ENCODE data around the gene TMEM131L. TPM values are rescaled to one million over a fixed set of nuclear protein-coding genes. Genes with fewer than 3 reads are reported as not detected.
"Not testable (repeated sequence)": the region's sequence is repeated elsewhere in the genome, so short reads cannot be mapped to it uniquely, and the experiment has no call there.

The TMEM131L gene
- total and polyA plus RNA-seq, 2 experiments from 2014 or later: 3.3 to 7.4 TPM

DNA sequence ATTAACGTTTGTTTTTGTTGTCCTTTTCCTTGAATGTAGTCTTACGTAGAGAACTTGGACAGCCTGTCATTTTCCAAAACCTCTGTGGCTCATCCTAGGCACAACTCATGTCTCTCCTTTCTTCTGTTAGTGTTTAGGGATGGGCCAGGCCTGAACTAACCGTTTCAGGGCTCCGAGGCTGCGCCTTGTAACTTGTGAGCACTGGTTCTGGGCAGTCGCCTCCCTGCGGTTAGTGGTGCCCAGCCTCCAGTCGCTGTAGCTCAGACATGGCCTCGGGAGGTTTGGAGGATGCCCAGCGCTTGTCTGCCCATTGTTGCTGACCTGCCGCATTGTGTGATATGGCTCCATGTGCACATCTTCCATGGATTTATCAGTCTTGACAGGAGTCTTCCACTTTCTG is 32.8 kb downstream of the TMEM131L start:
- H3K9me3 ChIP-seq (ENCODE audit: low read depth): no peaks in the 10 kb centered on the region
- no peak overlapping the region for H3K27ac ChIP-seq
- no peaks in the 10 kb centered on the region for H3K36me3 ChIP-seq
- H3K4me3 ChIP-seq: no peak overlapping the region
- no peak for DNase-seq (ENCODE audit: low read depth in 1 of 2, low spot score in 1 of 2)
- H3K4me1 ChIP-seq (ENCODE audit: low read depth): peaks cover 19% of the 10 kb centered on the region
- TF ChIP-seq CTCF (IDR thresholded peaks at IDR 0.05; ENCODE audit: low read depth, low read length): no peak
- H3K27me3 ChIP-seq: no peaks in the 10 kb centered on the region

DNA sequence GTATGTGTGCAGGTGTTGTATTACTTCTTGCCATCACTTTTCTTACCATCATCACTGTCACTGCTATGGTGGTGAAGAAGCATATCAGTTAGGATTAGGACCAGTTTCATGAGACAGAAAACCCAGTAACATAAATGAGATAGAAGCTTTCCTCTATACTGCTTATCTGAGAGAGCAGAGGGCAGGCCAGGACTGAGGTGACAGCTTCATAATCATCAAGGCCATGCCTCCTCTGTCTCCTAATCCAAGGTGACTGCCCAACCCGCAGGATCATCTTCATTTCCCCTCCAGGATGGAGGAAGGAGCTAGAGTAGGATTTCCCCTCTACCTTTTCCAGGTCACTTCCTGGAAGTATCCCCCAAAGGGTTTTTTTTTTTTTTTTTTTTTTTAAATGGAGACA is 35.4 kb downstream of the TMEM131L start:
- no peaks in the 10 kb centered on the region for H3K36me3 ChIP-seq
- no peak overlapping the region for H3K27ac ChIP-seq
- no peak for TF ChIP-seq CTCF (IDR thresholded peaks at IDR 0.05; ENCODE audit: low read depth, low read length)

GRCh38 chr4:153502584-153502983 is 36.4 kb downstream of the TMEM131L start:
- no peak for DNase-seq (ENCODE audit: low read depth in 1 of 2, low spot score in 1 of 2)
- Histone ChIP-seq H3K4me1 (ENCODE audit: low read depth) (peaks cover 12% of the 10 kb centered on the region), H3K4me3 (no peak overlapping the region), H3K27ac (no peak overlapping the region), H3K9me3 (ENCODE audit: low read depth) (no peaks in the 10 kb centered on the region), H3K36me3 (no peaks in the 10 kb centered on the region), H3K27me3 (no peaks in the 10 kb centered on the region)
- no peak for TF ChIP-seq CTCF (IDR thresholded peaks at IDR 0.05; ENCODE audit: low read depth, low read length)

More for the DNA sequence above, 35.4 kb downstream of the TMEM131L start:
- no peaks in the 10 kb centered on the region for H3K9me3 ChIP-seq (ENCODE audit: low read depth)
- H3K4me3 ChIP-seq: no peak overlapping the region
- H3K4me1 ChIP-seq (ENCODE audit: low read depth): peaks cover 19% of the 10 kb centered on the region
- no peaks in the 10 kb centered on the region for H3K27me3 ChIP-seq
- no peak for DNase-seq (ENCODE audit: low read depth in 1 of 2, low spot score in 1 of 2)

DNA sequence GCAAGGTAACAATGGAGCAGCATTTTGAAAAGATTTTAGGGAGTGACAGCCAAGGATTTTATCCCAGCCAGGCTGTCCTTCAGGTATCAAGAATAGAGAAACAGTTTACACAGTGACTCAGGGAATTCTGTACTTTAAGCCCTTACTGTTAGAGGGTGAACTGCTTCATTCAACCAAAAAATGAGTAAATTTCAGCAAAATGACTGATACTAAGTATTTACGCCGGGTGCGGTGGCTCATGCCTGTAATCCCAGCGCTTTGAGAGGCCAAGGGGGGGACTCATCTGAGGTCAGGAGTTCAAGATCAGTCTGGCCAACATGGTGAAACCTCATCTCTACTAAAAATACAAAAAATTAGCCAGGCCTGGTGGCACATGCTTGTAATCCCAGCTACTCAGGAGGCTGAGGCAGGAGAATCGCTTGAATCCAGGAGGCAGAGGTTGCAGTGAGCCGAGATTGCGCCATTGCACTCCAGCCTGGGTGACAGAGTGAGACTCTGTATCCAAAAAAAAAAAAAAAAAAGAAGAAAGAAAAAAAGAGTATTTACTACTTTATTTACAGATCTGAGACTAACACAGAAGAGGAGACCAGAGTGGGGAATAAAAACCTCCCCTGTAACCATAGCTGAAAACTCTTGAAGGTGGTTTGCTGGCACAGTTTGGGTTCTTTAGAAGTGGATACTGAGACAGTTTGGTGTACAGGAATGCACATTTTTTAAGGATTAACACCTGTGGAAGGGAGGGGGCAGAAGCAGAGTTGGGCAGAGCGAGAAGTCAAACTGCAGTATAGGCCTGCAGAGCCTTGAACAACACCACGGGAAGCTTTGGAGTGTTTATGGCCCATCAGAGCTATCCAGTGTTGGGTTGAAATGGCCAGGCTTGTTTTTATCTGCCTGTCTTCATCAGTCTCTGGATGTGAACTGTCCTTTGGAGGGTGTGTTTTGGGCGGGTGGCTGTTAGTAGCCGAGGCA is 40.5 kb downstream of the TMEM131L start:
- no peaks in the 10 kb centered on the region for H3K9me3 ChIP-seq (ENCODE audit: low read depth)
- no peak for TF ChIP-seq CTCF (IDR thresholded peaks at IDR 0.05; ENCODE audit: low read depth, low read length)
- no peak overlapping the region for H3K4me3 ChIP-seq
- no peaks in the 10 kb centered on the region for H3K27me3 ChIP-seq
- no peaks in the 10 kb centered on the region for H3K36me3 ChIP-seq
- no peaks in the 10 kb centered on the region for H3K4me1 ChIP-seq (ENCODE audit: low read depth)
- H3K27ac ChIP-seq: no peak overlapping the region
- DNase-seq (ENCODE audit: low read depth in 1 of 2, low spot score in 1 of 2): no peak

DNA sequence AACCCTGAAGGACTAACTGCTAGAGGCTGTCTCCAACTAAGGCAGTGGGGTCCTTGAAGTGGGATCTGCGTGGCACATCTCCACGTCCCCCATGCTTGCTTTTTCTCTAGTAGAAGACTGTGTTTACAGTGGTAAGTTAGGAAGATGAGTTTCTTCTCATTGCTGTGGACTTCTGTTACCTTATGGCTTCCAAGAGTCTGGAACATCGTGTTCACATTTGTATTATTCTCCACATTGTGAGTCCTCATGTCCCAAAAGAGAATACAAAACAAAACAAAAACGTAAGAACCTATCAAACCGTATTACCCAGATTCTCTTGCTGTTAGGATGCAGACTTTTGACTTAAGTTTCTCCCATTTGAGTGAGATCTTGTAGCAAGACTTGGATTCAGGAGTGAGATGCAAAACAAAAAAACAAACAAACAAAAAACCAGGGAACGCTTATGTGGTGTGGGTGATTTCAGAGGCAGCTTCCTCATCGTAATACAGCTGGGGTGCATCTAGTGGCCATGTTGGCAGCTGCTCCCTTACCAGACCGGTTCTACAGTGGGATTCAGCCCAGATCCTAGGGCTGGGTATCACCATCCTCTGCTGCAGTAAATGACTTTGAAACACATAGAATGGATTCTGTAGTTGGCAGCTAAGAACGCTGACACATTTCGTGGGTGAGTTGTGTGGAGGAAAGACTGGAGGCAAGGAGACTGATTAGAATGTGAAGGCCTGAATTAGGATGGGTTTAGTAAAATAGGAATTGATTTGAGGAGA is 41.3 kb downstream of the TMEM131L start:
- Histone ChIP-seq H3K4me1 (ENCODE audit: low read depth) (no peaks in the 10 kb centered on the region), H3K27me3 (no peaks in the 10 kb centered on the region), H3K4me3 (no peak overlapping the region), H3K36me3 (no peaks in the 10 kb centered on the region), H3K27ac (no peak overlapping the region), H3K9me3 (ENCODE audit: low read depth) (no peaks in the 10 kb centered on the region)
- DNase-seq (ENCODE audit: low read depth in 1 of 2, low spot score in 1 of 2): no peak
- no peak for TF ChIP-seq CTCF (IDR thresholded peaks at IDR 0.05; ENCODE audit: low read depth, low read length)

GRCh38 chr4:153509212-153509611 is 43.1 kb downstream of the TMEM131L start:
- not testable (repeated sequence) for H3K27ac ChIP-seq; H3K4me3 ChIP-seq; H3K27me3 ChIP-seq; H3K9me3 ChIP-seq (ENCODE audit: low read depth); DNase-seq (ENCODE audit: low read depth in 1 of 2, low spot score in 1 of 2); H3K36me3 ChIP-seq; H3K4me1 ChIP-seq (ENCODE audit: low read depth)

Measured in cardiac muscle cell (in vitro differentiated cells and primary cell).